Measurements from ENCODE around the gene CCL4.
A peak's percentile ranks its signal among the peaks of the same experiment; 100 is the strongest.
"Not testable (repeated sequence)": the region's sequence is repeated elsewhere in the genome, so short reads cannot be mapped to it uniquely, and the experiment has no call there.

The CCL4 gene

GRCh38 chr17:36066365-36066985, 37.2 kb upstream of the CCL4 start:
- no peak overlapping the region for H3K27ac ChIP-seq
- no peak for TF ChIP-seq CTCF (IDR thresholded peaks at IDR 0.05)

GRCh38 chr17:36068524-36068923, 35.1 kb upstream of the CCL4 start:
- DNase-seq (ENCODE audit: low spot score), result no peak
- TF ChIP-seq CTCF (IDR thresholded peaks at IDR 0.05), result no peak
- H3K4me3 ChIP-seq, result no peak overlapping the region
- no peak overlapping the region for H3K27ac ChIP-seq

More at GRCh38 chr17:36066365-36066985, 37.2 kb upstream of the CCL4 start:
- H3K4me3 ChIP-seq, result no peak overlapping the region
- no peak for DNase-seq (ENCODE audit: low spot score)

GRCh38 chr17:36069136-36069535, 34.5 kb upstream of the CCL4 start:
- no peak for DNase-seq (ENCODE audit: low spot score)
- Histone ChIP-seq H3K27ac (no peak overlapping the region), H3K4me3 (no peak overlapping the region)
- no peak for TF ChIP-seq CTCF (IDR thresholded peaks at IDR 0.05)

GRCh38 chr17:36070427-36070826, 33.2 kb upstream of the CCL4 start:
- H3K27ac ChIP-seq, result no peak overlapping the region
- DNase-seq (ENCODE audit: low spot score), result no peak
- H3K4me3 ChIP-seq, result no peak overlapping the region
- no peak for TF ChIP-seq CTCF (IDR thresholded peaks at IDR 0.05)

- no peak overlapping the region for H3K27ac ChIP-seq
- no peak for TF ChIP-seq CTCF (IDR thresholded peaks at IDR 0.05)
- no peak overlapping the region for H3K4me3 ChIP-seq
- no peak for DNase-seq (ENCODE audit: low spot score)
Observed at GRCh38 chr17:36071751-36072150, 31.9 kb upstream of the CCL4 start.

- no peak for DNase-seq (ENCODE audit: low spot score)
- TF ChIP-seq CTCF (IDR thresholded peaks at IDR 0.05), result peak; percentile 23
- Histone ChIP-seq H3K4me3 (no peak overlapping the region), H3K27ac (no peak overlapping the region)
Observed at GRCh38 chr17:36072431-36073121, 31.1 kb upstream of the CCL4 start.

GRCh38 chr17:36074365-36074764, 29.3 kb upstream of the CCL4 start:
- DNase-seq (ENCODE audit: low spot score), result no peak
- no peak for TF ChIP-seq CTCF (IDR thresholded peaks at IDR 0.05)
- Histone ChIP-seq H3K27ac (no peak overlapping the region), H3K4me3 (no peak overlapping the region)

- not testable (repeated sequence) for H3K27ac ChIP-seq
Observed at GRCh38 chr17:36081681-36082471, 21.8 kb upstream of the CCL4 start.

GRCh38 chr17:36082482-36083120, 21.0 kb upstream of the CCL4 start:
- peak overlapping the region in 1 of 2 donors; percentile 11 for H3K27ac ChIP-seq
- H3K4me3 ChIP-seq; DNase-seq (ENCODE audit: low spot score): not testable (repeated sequence)

More at GRCh38 chr17:36081681-36082471, 21.8 kb upstream of the CCL4 start:
- not testable (repeated sequence) for H3K4me3 ChIP-seq; DNase-seq (ENCODE audit: low spot score)
